H1 (cell line): ENCODE measurements around the gene ZFP91. TPM values are rescaled to one million over a fixed set of nuclear protein-coding genes. Genes with fewer than 3 reads are reported as not detected.

Source experiments
- CTCF ChIA-PET: fragments of 300-600 bp; sonication (Branson Sonifier 250); formaldehyde crosslinking; loops from one replicate; lab custom pipeline; 2021; ENCODE audit not compliant: partially characterized antibody; lab: Charles Lee
- POLR2A ChIA-PET: fragments of 300-600 bp; sonication (Branson Sonifier 250); formaldehyde crosslinking; loops from one replicate; lab custom pipeline; 2021; ENCODE audit warnings: inconsistent platforms; ENCODE audit not compliant: partially characterized antibody; lab: Charles Lee
- DNase-seq, 2 experiments: peaks; one replicate each; pipeline versions ENCODE4 v3.0.0 to v3.0.0-alpha.2; 2010 to 2022; ENCODE audit warnings: low spot score in 2 of 2, low read depth in 1 of 2, mixed read lengths in 1 of 2
- FAIRE-seq: peaks from 2 replicates; lab custom pipeline; 2011; peaks lifted over from hg19 to GRCh38; lab: Jason Lieb, UNC
- H2AFZ ChIP-seq: 2 replicates; pipeline ENCODE4 v1.8.1; 2012; ENCODE audit warnings: low read length, inconsistent platforms
- H2AK5ac ChIP-seq: 2 replicates; pipeline ENCODE4 v1.6.1; 2013; ENCODE audit warnings: low read depth, low read length
- H2BK120ac ChIP-seq: replicated peaks from 2 replicates; pipeline ENCODE3; 2013; ENCODE audit warnings: low read depth, low read length, inconsistent platforms
- H2BK12ac ChIP-seq: 2 replicates; pipeline ENCODE4 v1.6.1; 2013; ENCODE audit warnings: low read depth, low read length
- H2BK15ac ChIP-seq: 2 replicates; pipeline ENCODE4 v1.6.1; 2013; ENCODE audit warnings: low read length
- H2BK20ac ChIP-seq: 2 replicates; pipeline ENCODE4 v1.6.1; 2013; ENCODE audit warnings: low read length
- H2BK5ac ChIP-seq: 2 replicates; pipeline ENCODE4 v1.6.1; 2013; ENCODE audit warnings: low read depth, low read length
- H3K14ac ChIP-seq: 2 replicates; pipeline ENCODE4 v1.6.1; 2013; ENCODE audit warnings: inconsistent platforms; ENCODE audit not compliant: insufficient read length
- H3K18ac ChIP-seq: 2 replicates; pipeline ENCODE4 v1.6.1; 2013; ENCODE audit warnings: low read length; ENCODE audit errors: extremely low read depth
- H3K23ac ChIP-seq: 2 replicates; pipeline ENCODE4 v1.6.1; 2013; ENCODE audit warnings: inconsistent platforms; ENCODE audit not compliant: insufficient read length
- H3K23me2 ChIP-seq: 2 replicates; pipeline ENCODE4 v1.6.1; 2013; ENCODE audit warnings: low read depth, low read length
- H3K27ac ChIP-seq: 2 replicates; pipeline ENCODE4 v1.6.1; 2011; ENCODE audit warnings: low read depth, low read length, inconsistent platforms
- H3K27me3 ChIP-seq, 4 experiments: replicated peaks in 1 of 4; 1 replicate in 1 of 4; 2 replicates in 3 of 4; pipeline versions ENCODE4 v1.6.1 to v1.8.1; 2011 to 2013; ENCODE audit warnings: low read length in 3 of 4, mild to moderate bottlenecking in 3 of 4, inconsistent platforms in 2 of 4, mixed read lengths in 2 of 4, moderate library complexity in 1 of 4; ENCODE audit not compliant: control insufficient read depth in 3 of 4, insufficient read depth in 3 of 4; ENCODE audit errors: extremely low read depth in 1 of 4
- H3K36me3 ChIP-seq, 4 experiments: 2 replicates each; pipeline versions ENCODE4 v1.6.1 to v1.8.1; 2011 to 2013; ENCODE audit warnings: mild to moderate bottlenecking in 4 of 4, low read length in 3 of 4, moderate library complexity in 2 of 4, control low read depth in 1 of 4, inconsistent platforms in 1 of 4; ENCODE audit not compliant: insufficient read depth in 4 of 4, control insufficient read depth in 2 of 4
- H3K4ac ChIP-seq: replicated peaks from 2 replicates; pipeline ENCODE3; 2013; ENCODE audit warnings: low read length, low read depth, mixed read lengths, inconsistent platforms; ENCODE audit not compliant: insufficient read length
- H3K4me1 ChIP-seq, 4 experiments: replicated peaks in 1 of 4; 1 replicate in 1 of 4; 2 replicates in 3 of 4; pipeline versions ENCODE4 v1.6.1 to v1.8.1; 2011 to 2013; ENCODE audit warnings: low read length in 3 of 4, inconsistent platforms in 2 of 4, mixed read lengths in 1 of 4; ENCODE audit not compliant: insufficient read depth in 4 of 4, control insufficient read depth in 3 of 4
- H3K4me2 ChIP-seq, 2 experiments: 2 replicates each; pipeline versions ENCODE4 v1.6.1 to v1.8.1; 2011 to 2013; ENCODE audit warnings: low read depth in 2 of 2, low read length in 2 of 2, control low read depth in 1 of 2, inconsistent platforms in 1 of 2, mild to moderate bottlenecking in 1 of 2; ENCODE audit not compliant: insufficient read depth in 1 of 2
- H3K4me3 ChIP-seq, 4 experiments: fragments of 200-600, 300-600 bp in 1 of 4; sonication (generic), shearing (Covaris generic), sonication (Bioruptor Twin) in 1 of 4; 2 replicates each; pipeline versions ENCODE4 v1.5.1 to v1.8.1; 2011 to 2016; ENCODE audit warnings: low read length in 4 of 4, low read depth in 3 of 4, control low read depth in 2 of 4, inconsistent platforms in 2 of 4, mild to moderate bottlenecking in 2 of 4, mixed read lengths in 1 of 4, moderate library complexity in 1 of 4; ENCODE audit not compliant: insufficient read depth in 2 of 4; ENCODE audit errors: extremely low read depth in 1 of 4
- H3K56ac ChIP-seq: replicated peaks from 2 replicates; pipeline ENCODE3; 2013; ENCODE audit warnings: low read depth, mild to moderate bottlenecking, mixed read lengths, low read length, inconsistent platforms; ENCODE audit not compliant: insufficient read length
- H3K79me1 ChIP-seq: 2 replicates; pipeline ENCODE4 v1.6.1; 2013; ENCODE audit warnings: low read depth, low read length, control low read depth
- H3K79me2 ChIP-seq, 2 experiments: 2 replicates each; pipeline versions ENCODE4 v1.6.1 to v1.8.1; 2012 to 2013; ENCODE audit warnings: low read length in 2 of 2, mild to moderate bottlenecking in 2 of 2, inconsistent platforms in 1 of 2; ENCODE audit not compliant: insufficient read depth in 2 of 2, control insufficient read depth in 1 of 2
- H3K9ac ChIP-seq, 4 experiments: replicated peaks in 1 of 4; 1 replicate in 1 of 4; 2 replicates in 3 of 4; pipeline versions ENCODE4 v1.6.1 to v1.8.1; 2011 to 2013; ENCODE audit warnings: low read depth in 3 of 4, low read length in 3 of 4, control low read depth in 2 of 4, mild to moderate bottlenecking in 2 of 4, moderate library complexity in 2 of 4, inconsistent platforms in 1 of 4; ENCODE audit errors: extremely low read depth in 1 of 4
- H3K9me3 ChIP-seq, 2 experiments: 2 replicates each; pipeline versions ENCODE4 v1.6.1 to v1.8.1; 2012 to 2013; ENCODE audit warnings: mild to moderate bottlenecking in 2 of 2, moderate library complexity in 2 of 2, control low read depth in 1 of 2, inconsistent platforms in 1 of 2, low read depth in 1 of 2, low read length in 1 of 2, mixed read lengths in 1 of 2; ENCODE audit not compliant: insufficient read depth in 2 of 2
- H4K20me1 ChIP-seq, 2 experiments: replicated peaks in 1 of 2; 2 replicates each; pipeline versions ENCODE3 to v1.8.1; 2011 to 2013; ENCODE audit warnings: inconsistent platforms in 2 of 2, low read length in 2 of 2, mild to moderate bottlenecking in 1 of 2; ENCODE audit not compliant: insufficient read depth in 2 of 2, control insufficient read depth in 1 of 2
- H4K5ac ChIP-seq: 2 replicates; pipeline ENCODE4 v1.6.1; 2013; ENCODE audit warnings: low read length, low read depth, mixed read lengths, inconsistent platforms; ENCODE audit not compliant: insufficient read length
- H4K8ac ChIP-seq: 2 replicates; pipeline ENCODE4 v1.8.0; 2013; ENCODE audit warnings: mild to moderate bottlenecking, moderate library complexity, low read length, inconsistent platforms; ENCODE audit not compliant: insufficient read depth; ENCODE audit errors: extremely low read depth
- H4K91ac ChIP-seq: replicated peaks from 2 replicates; pipeline ENCODE3; 2013; ENCODE audit warnings: low read length, mixed read lengths, inconsistent platforms; ENCODE audit not compliant: insufficient read length
- ATF3 ChIP-seq: IDR thresholded peaks from 2 replicates; pipeline ENCODE4 v1.6.1; 2011; ENCODE audit warnings: low read depth, mild to moderate bottlenecking, low read length; ENCODE audit not compliant: insufficient read depth
- CBX8 ChIP-seq: fragments of 300-800, 300-1000 bp; sonication (generic); IDR thresholded peaks from 2 replicates; pipeline ENCODE4 v1.7.1; 2016; ENCODE audit warnings: low read depth, low read length, borderline replicate concordance
- E2F6 ChIP-seq: IDR thresholded peaks from 2 replicates; pipeline ENCODE4 v1.6.1; 2012; ENCODE audit warnings: inconsistent platforms
- FOSL1 ChIP-seq: IDR thresholded peaks from 2 replicates; pipeline ENCODE4 v1.6.1; 2011; ENCODE audit warnings: mild to moderate bottlenecking, low read depth, low read length, moderate library complexity; ENCODE audit not compliant: insufficient read depth
- GABPA ChIP-seq: IDR thresholded peaks from 2 replicates; pipeline ENCODE4 v1.6.1; 2011; ENCODE audit warnings: mild to moderate bottlenecking, low read length, moderate library complexity, borderline replicate concordance; ENCODE audit not compliant: insufficient read depth
- KDM4A ChIP-seq: IDR thresholded peaks from one replicate; pipeline ENCODE4 v1.7.1; 2012; ENCODE audit warnings: low read depth, mild to moderate bottlenecking, moderate library complexity, low read length, inconsistent platforms; ENCODE audit not compliant: severe bottlenecking
- RAD21 ChIP-seq, 2 experiments: IDR thresholded peaks in 1 of 2; conservative IDR thresholded peaks in 1 of 2; 2 replicates each; pipeline ENCODE4 v1.6.1; 2011; ENCODE audit warnings: low read depth in 2 of 2, low read length in 2 of 2, improper control_type of control experiment in 1 of 2, inconsistent platforms in 1 of 2, mild to moderate bottlenecking in 1 of 2, moderate library complexity in 1 of 2
- RNF2 ChIP-seq: fragments of 200-900, 300-1000 bp; sonication (generic); IDR thresholded peaks from 2 replicates; pipeline ENCODE4 v1.7.1; 2016; ENCODE audit warnings: borderline replicate concordance, low read depth, mild to moderate bottlenecking, antibody characterized with exemption, low read length; ENCODE audit not compliant: poor library complexity, severe bottlenecking; ENCODE audit errors: missing control alignments
- WGBS, 2 experiments: shearing (Covaris generic) in 1 of 2; methylation state at CpG; one replicate each; pipeline versions ENCODE4 v1.1.6 to v1.1.7; 2013 to 2015; ENCODE audit warnings: low lambda C conversion rate in 2 of 2, mixed read lengths in 2 of 2, inconsistent platforms in 1 of 2, low coverage in 1 of 2, missing lambda C conversion rate in 1 of 2; ENCODE audit not compliant: insufficient replicate concordance in 2 of 2, insufficient coverage in 1 of 2, insufficient read length in 1 of 2; ENCODE audit errors: extremely low coverage in 1 of 2, missing lambda C conversion rate in 1 of 2; 5-methylcytosine and 5-hydroxymethylcytosine counted together
- polyA plus RNA-seq, 7 experiments: library from polyadenylated mRNA; depleted of rRNA in 3 of 7; stranded (reverse) in 5 of 7; unstranded in 2 of 7; fragments of >200 nt in 5 of 7; fragments of 200-250 nt in 2 of 7; gene quantifications; 1 replicate in 5 of 7; 2 replicates in 1 of 7; 4 replicates in 1 of 7; pipeline versions ENCODE4 v1.2.1 to v1.2.3, GENCODE V29; 2011 to 2013; ENCODE audit warnings: missing spikeins in 2 of 7, mixed read lengths in 2 of 7
- total RNA-seq: library from RNA; stranded (reverse); fragmentation: NEBNext Ultra II Directional; extraction: Animal tissue kit (Norgen Biotek cat#: 25700); gene quantifications from 2 replicates; pipeline ENCODE4 v1.2.1, GENCODE V29; 2021
- TF ChIP-seq, protein P1 (sequence below): IDR thresholded peaks from 2 replicates; pipeline ENCODE4 v1.6.1; 2012; ENCODE audit warnings: inconsistent platforms

ZFP91 gene
- total and polyA plus RNA-seq, 2 of the 8 experiments (the other 6 are each of a cell fraction or from before 2014, with no cell fraction given), result 10.7 to 29.0 TPM

- 86% methylated on average over 1 of the region's 1 CpG; no CpG with 5 or more reads in 1 of the 2 experiments for WGBS, 2 experiments
- Histone ChIP-seq H2BK120ac (no peak overlapping the region), H3K23ac (no peak overlapping the region), H3K23me2 (no peaks in the 10 kb centered on the region), H2AFZ (no peak overlapping the region), H3K27me3 (no peaks in the 10 kb centered on the region), H3K36me3 (no peaks in the 10 kb centered on the region; a peak in 1 of 8 replicates), H4K20me1 (no peaks in the 10 kb centered on the region), H3K14ac (no peak overlapping the region), H2BK20ac (no peak overlapping the region), H3K9ac (no peak overlapping the region), H3K4me3 (no peak overlapping the region), H3K56ac (no peak overlapping the region), H3K79me1 (no peaks in the 10 kb centered on the region), H3K9me3 (no peaks in the 10 kb centered on the region), H3K18ac (no peak overlapping the region), H3K79me2 (no peaks in the 10 kb centered on the region), H2BK5ac (no peak overlapping the region), H2BK12ac (no peak overlapping the region), H4K5ac (no peak overlapping the region), H2BK15ac (no peak overlapping the region), H3K27ac (no peak overlapping the region), H2AK5ac (no peak overlapping the region), H3K4me1 (no peaks in the 10 kb centered on the region), H3K4me2 (no peak overlapping the region), H3K4ac (no peak overlapping the region), H4K8ac (no peak overlapping the region), H4K91ac (no peak overlapping the region)
- ChIA-PET POLR2A (no interaction called here), CTCF (interaction anchor here (1.0 kb wide), 1 partner anchor 21 kb away, joined by 3 read pairs; no protein-coding TSS in a partner anchor)
- no peak for DNase-seq
- no peak for FAIRE-seq
- no peak for TF ChIP-seq RNF2
- TF ChIP-seq ATF3, result no peak
- no peak for TF ChIP-seq KDM4A
- TF ChIP-seq E2F6, result no peak
- TF ChIP-seq RAD21 (IDR thresholded peaks at IDR 0.05 in 1 of 2, conservative IDR thresholded peaks at IDR 0.05 in 1 of 2; ENCODE audit: low read depth in 2 of 2, low read length in 2 of 2), result no peak
- no peak for TF ChIP-seq CBX8
- TF ChIP-seq FOSL1, result no peak
- TF ChIP-seq GABPA, result no peak
- TF ChIP-seq, protein P1, sequence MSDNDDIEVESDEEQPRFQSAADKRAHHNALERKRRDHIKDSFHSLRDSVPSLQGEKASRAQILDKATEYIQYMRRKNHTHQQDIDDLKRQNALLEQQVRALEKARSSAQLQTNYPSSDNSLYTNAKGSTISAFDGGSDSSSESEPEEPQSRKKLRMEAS, result no peak
- TF ChIP-seq, all 59 proteins: peak for 0
Observed at GRCh38 chr11:58546841-58547240, 32.0 kb upstream of the ZFP91 start.
